Caki2 (cell line): ENCODE results near the gene CACNA1C. TPM values are rescaled to one million over a fixed set of nuclear protein-coding genes. Genes with fewer than 3 reads are reported as not detected.

Experiments used
- DNase-seq: peaks from one replicate; pipeline ENCODE4 v3.0.0-alpha.2; 2015; ENCODE audit warnings: low read depth
- in situ Hi-C: cut with HindIII; loops from 2 replicates; pipeline ENCODE4 v1.10.0; 2016; ENCODE audit warnings: low sequenced_read_pairs, low pct_unique_long_range_greater_than_20kb, mixed read lengths
- total RNA-seq: library from RNA; depleted of rRNA; stranded (reverse); fragments of >200 nt; shearing (Covaris generic); gene quantifications from 2 replicates; pipeline ENCODE4 v1.2.3, GENCODE V29; 2014; ENCODE audit warnings: low replicate concordance

CACNA1C gene
- total RNA-seq, 1 experiment from 2014 or later, result 1.2 TPM

- in situ Hi-C loops, result no loop called here
- DNase-seq, result no peak
Observed at GRCh38 chr12:2323532-2324255, 270.9 kb downstream of the CACNA1C start.

- no peak for DNase-seq
- in situ Hi-C loops, result no loop called here
Observed at GRCh38 chr12:2324387-2324786, 271.6 kb downstream of the CACNA1C start.

GRCh38 chr12:2325519-2325918, 272.7 kb downstream of the CACNA1C start:
- in situ Hi-C loops, result no loop called here
- DNase-seq, result no peak

- in situ Hi-C loops, result no loop called here
- no peak for DNase-seq
Observed at GRCh38 chr12:2326470-2326869, 273.7 kb downstream of the CACNA1C start.

- in situ Hi-C loops, result no loop called here
- no peak for DNase-seq
Observed at GRCh38 chr12:2328661-2329060, 275.9 kb downstream of the CACNA1C start.

GRCh38 chr12:2329661-2330210, 276.9 kb downstream of the CACNA1C start:
- in situ Hi-C loops, result no loop called here
- no peak for DNase-seq

- in situ Hi-C loops, result no loop called here
Observed at GRCh38 chr12:2332236-2332635, 279.4 kb downstream of the CACNA1C start.

GRCh38 chr12:2332947-2333346, 280.2 kb downstream of the CACNA1C start:
- peak; percentile 69 for DNase-seq
- in situ Hi-C loops, result no loop called here

More at GRCh38 chr12:2332236-2332635, 279.4 kb downstream of the CACNA1C start:
- no peak for DNase-seq

- in situ Hi-C loops, result no loop called here
- no peak for DNase-seq
Observed at GRCh38 chr12:2333491-2334195, 280.9 kb downstream of the CACNA1C start.

GRCh38 chr12:2334271-2334670, 281.5 kb downstream of the CACNA1C start:
- in situ Hi-C loops, result no loop called here
- DNase-seq, result no peak

- in situ Hi-C loops, result no loop called here
- DNase-seq, result no peak
Observed at GRCh38 chr12:2334689-2335088, 281.9 kb downstream of the CACNA1C start.

GRCh38 chr12:2335109-2335508, 282.3 kb downstream of the CACNA1C start:
- in situ Hi-C loops, result no loop called here
- DNase-seq, result peak; percentile 42

- no peak for DNase-seq
- in situ Hi-C loops, result no loop called here
Observed at GRCh38 chr12:2335513-2335912, 282.7 kb downstream of the CACNA1C start.

- DNase-seq, result no peak
- in situ Hi-C loops, result no loop called here
Observed at GRCh38 chr12:2335916-2336315, 283.1 kb downstream of the CACNA1C start.

GRCh38 chr12:2336409-2336829, 283.6 kb downstream of the CACNA1C start:
- peak; percentile 90 for DNase-seq
- in situ Hi-C loops, result no loop called here

GRCh38 chr12:2337031-2338010, 284.5 kb downstream of the CACNA1C start:
- DNase-seq, result peak; percentile 90
- in situ Hi-C loops, result no loop called here

GRCh38 chr12:2338381-2338780, 285.6 kb downstream of the CACNA1C start:
- in situ Hi-C loops, result no loop called here
- no peak for DNase-seq

- DNase-seq, result peak; percentile 56
- in situ Hi-C loops, result no loop called here
Observed at GRCh38 chr12:2338991-2339431, 286.2 kb downstream of the CACNA1C start.
